Thyroid gland (tissue), 4 donors: ENCODE measurements around the gene GPRIN3. TPM values are rescaled to one million over a fixed set of nuclear protein-coding genes. Genes with fewer than 3 reads are reported as not detected.
A peak's percentile ranks its signal among the peaks of the same experiment; 100 is the strongest.

Experiments used
- DNase-seq, 2 donors: peaks; one replicate each; pipeline ENCODE4 v3.0.0-alpha.2; 2019
- H3K27ac ChIP-seq, 3 donors: fragments of 200-600 bp; sonication (generic); 1 replicate in 2 of 3; 2 replicates in 1 of 3; pipeline ENCODE4 v1.5.1; 2016 to 2019; ENCODE audit warnings: mild to moderate bottlenecking in 1 of 3, moderate library complexity in 1 of 3
- H3K27me3 ChIP-seq: fragments of 200-600 bp; sonication (generic); one replicate; pipeline ENCODE4 v1.5.1; 2019
- H3K36me3 ChIP-seq, 2 donors: fragments of 200-600 bp; sonication (generic); one replicate each; pipeline ENCODE4 v1.5.1; 2016 to 2019
- H3K4me1 ChIP-seq, 2 donors: fragments of 200-600 bp; sonication (generic); one replicate each; pipeline ENCODE4 v1.5.1; 2017 to 2019
- H3K4me3 ChIP-seq, 3 donors: fragments of 200-600 bp; sonication (generic); replicated peaks in 1 of 3; 1 replicate in 2 of 3; 2 replicates in 1 of 3; pipeline ENCODE4 v1.5.1; 2016; ENCODE audit warnings: mild to moderate bottlenecking in 1 of 3
- H3K9me3 ChIP-seq: fragments of 200-600 bp; sonication (generic); one replicate; pipeline ENCODE4 v1.5.1; 2017
- CTCF ChIP-seq, 6 experiments: fragments of 200-600 bp in 3 of 6; fragments of 450-650 bp in 3 of 6; sonication (generic) in 3 of 6; IDR thresholded peaks; one replicate each; pipeline ENCODE4 v1.5.1; 2016 to 2019; ENCODE audit warnings: antibody characterized with exemption in 6 of 6, mild to moderate bottlenecking in 2 of 6, inconsistent platforms in 1 of 6, moderate library complexity in 1 of 6
- POLR2A ChIP-seq, 2 donors: fragments of 450-650 bp; IDR thresholded peaks; one replicate each; pipeline ENCODE4 v1.6.1; 2017; ENCODE audit warnings: antibody characterized with exemption in 2 of 2, mild to moderate bottlenecking in 2 of 2, moderate library complexity in 1 of 2
- WGBS, 2 donors: methylation state at CpG; one replicate each; pipeline ENCODE4 v1.1.5; 2017; 5-methylcytosine and 5-hydroxymethylcytosine counted together
- intact Hi-C: fragments of 100-400 bp; cut with DNase I; formaldehyde crosslinking; loops from one replicate; pipeline ENCODE4 v1.15.1; 2023
- total RNA-seq, 4 donors: library from RNA; depleted of rRNA; stranded (reverse); fragments of >200 nt; gene quantifications; one replicate each; pipeline ENCODE4 v1.2.3, GENCODE V29; 2016

The GPRIN3 gene
- total RNA-seq, 4 donors from 2014 or later, result 1.2 to 7.5 (median 4.0) TPM

- intact Hi-C loops, result loop anchor here (10.0 kb wide), 1 partner anchor 181 kb away; no protein-coding TSS in a partner anchor
- Histone ChIP-seq H3K36me3 (no peaks in the 10 kb centered on the region), H3K9me3 (no peaks in the 10 kb centered on the region), H3K4me3 (no peak overlapping the region), H3K27me3 (no peaks in the 10 kb centered on the region), H3K27ac (no peak overlapping the region), H3K4me1 (no peaks in the 10 kb centered on the region)
- 93% methylated on average over 1 of the region's 1 CpG for WGBS, 2 donors
- DNase-seq, result no peak
- TF ChIP-seq CTCF (IDR thresholded peaks at IDR 0.05) (no peak), POLR2A (IDR thresholded peaks at IDR 0.05) (no peak)
These were observed 53.7 kb downstream of the GPRIN3 start for GRCh38 chr4:89253935-89254334.

GRCh38 chr4:89253311-89253710 is 54.3 kb downstream of the GPRIN3 start:
- 89 to 93% methylated on average over 4 of the region's 4 CpGs for WGBS, 2 donors
- Histone ChIP-seq H3K27ac (no peak overlapping the region), H3K9me3 (no peaks in the 10 kb centered on the region), H3K4me1 (no peaks in the 10 kb centered on the region), H3K27me3 (no peaks in the 10 kb centered on the region), H3K4me3 (no peak overlapping the region), H3K36me3 (no peaks in the 10 kb centered on the region)
- intact Hi-C loops, result loop anchor here (10.0 kb wide), 1 partner anchor 181 kb away; no protein-coding TSS in a partner anchor
- no peak for DNase-seq
- TF ChIP-seq CTCF (IDR thresholded peaks at IDR 0.05) (no peak), POLR2A (IDR thresholded peaks at IDR 0.05) (no peak)

GRCh38 chr4:89251396-89251795 is 56.2 kb downstream of the GPRIN3 start:
- no peaks in the 10 kb centered on the region for H3K36me3 ChIP-seq
- no peaks in the 10 kb centered on the region for H3K27me3 ChIP-seq
- H3K4me3 ChIP-seq, result no peak overlapping the region
- no peaks in the 10 kb centered on the region for H3K9me3 ChIP-seq
- DNase-seq, result no peak
- H3K4me1 ChIP-seq, result no peaks in the 10 kb centered on the region
- no peak overlapping the region for H3K27ac ChIP-seq
- TF ChIP-seq CTCF (IDR thresholded peaks at IDR 0.05) (no peak), POLR2A (IDR thresholded peaks at IDR 0.05) (no peak)
- intact Hi-C loops, result loop anchor here (10.0 kb wide), 1 partner anchor 183 kb away; no protein-coding TSS in a partner anchor

- TF ChIP-seq CTCF (IDR thresholded peaks at IDR 0.05) (no peak), POLR2A (IDR thresholded peaks at IDR 0.05) (no peak)
- Histone ChIP-seq H3K9me3 (no peaks in the 10 kb centered on the region), H3K27ac (no peak overlapping the region), H3K27me3 (no peaks in the 10 kb centered on the region), H3K4me3 (no peak overlapping the region), H3K36me3 (no peaks in the 10 kb centered on the region), H3K4me1 (no peaks in the 10 kb centered on the region)
- 63 to 72% methylated on average over 9 to 13 of the region's 13 CpGs for WGBS, 2 donors
- intact Hi-C loops, result loop anchor here (10.0 kb wide), 1 partner anchor 185 kb away; no protein-coding TSS in a partner anchor
- peak; percentile 13 to 19 for DNase-seq
These were observed 57.8 kb downstream of the GPRIN3 start for GRCh38 chr4:89249716-89250361.

- no peaks in the 10 kb centered on the region for H3K27me3 ChIP-seq
- no peak for TF ChIP-seq CTCF (IDR thresholded peaks at IDR 0.05)
- no peak for TF ChIP-seq POLR2A (IDR thresholded peaks at IDR 0.05)
- no peaks in the 10 kb centered on the region for H3K9me3 ChIP-seq
- no peaks in the 10 kb centered on the region for H3K36me3 ChIP-seq
- intact Hi-C loops, result no loop called here
- H3K27ac ChIP-seq, result no peak overlapping the region
- no peaks in the 10 kb centered on the region for H3K4me1 ChIP-seq
- no peak for DNase-seq
- WGBS, 2 donors, result 95 to 96% methylated on average over 2 of the region's 2 CpGs
- H3K4me3 ChIP-seq, result no peak overlapping the region
These were observed 58.3 kb downstream of the GPRIN3 start for GRCh38 chr4:89249313-89249712.
